Ascending aorta (tissue), 2 donors: ENCODE measurements around the gene E2F6. TPM values are rescaled to one million over a fixed set of nuclear protein-coding genes. Genes with fewer than 3 reads are reported as not detected.

Experiments
- DNase-seq, 2 donors: peaks; one replicate each; pipeline ENCODE4 v3.0.0-alpha.2; 2019; ENCODE audit warnings: low spot score in 2 of 2
- H3K27ac ChIP-seq, 2 donors: fragments of 200-600 bp; sonication (generic); one replicate each; pipeline ENCODE4 v1.5.1; 2016 to 2017; ENCODE audit warnings: mild to moderate bottlenecking in 1 of 2
- H3K27me3 ChIP-seq: fragments of 200-600 bp; sonication (generic); one replicate; pipeline ENCODE4 v1.5.1; 2017
- H3K36me3 ChIP-seq, 2 donors: fragments of 200-600 bp; sonication (generic); one replicate each; pipeline ENCODE4 v1.5.1; 2016
- H3K4me1 ChIP-seq, 2 donors: fragments of 200-600 bp; sonication (generic); one replicate each; pipeline ENCODE4 v1.5.1; 2016 to 2017; ENCODE audit warnings: mild to moderate bottlenecking in 1 of 2
- H3K4me3 ChIP-seq, 2 donors: fragments of 200-600 bp; sonication (generic); one replicate each; pipeline ENCODE4 v1.5.1; 2016 to 2017; ENCODE audit warnings: mild to moderate bottlenecking in 1 of 2
- H3K9me3 ChIP-seq, 2 donors: fragments of 200-600 bp; sonication (generic); one replicate each; pipeline ENCODE4 v1.5.1; 2016
- CTCF ChIP-seq, 3 experiments: fragments of 200-600 bp in 2 of 3; fragments of 450-650 bp in 1 of 3; sonication (generic) in 2 of 3; IDR thresholded peaks; one replicate each; pipeline ENCODE4 v1.5.1; 2016 to 2019; ENCODE audit warnings: antibody characterized with exemption in 3 of 3, mild to moderate bottlenecking in 1 of 3, moderate library complexity in 1 of 3
- intact Hi-C: fragments of 100-400 bp; cut with DNase I; formaldehyde crosslinking; loops from one replicate; pipeline ENCODE4 v1.15.1; 2023
- total RNA-seq: library from RNA; depleted of rRNA; stranded (reverse); fragments of >200 nt; gene quantifications from one replicate; pipeline ENCODE4 v1.1.0, GENCODE V29; 2016

Gene E2F6
- total RNA-seq, 1 donor from 2014 or later: 1.9 TPM

DNA sequence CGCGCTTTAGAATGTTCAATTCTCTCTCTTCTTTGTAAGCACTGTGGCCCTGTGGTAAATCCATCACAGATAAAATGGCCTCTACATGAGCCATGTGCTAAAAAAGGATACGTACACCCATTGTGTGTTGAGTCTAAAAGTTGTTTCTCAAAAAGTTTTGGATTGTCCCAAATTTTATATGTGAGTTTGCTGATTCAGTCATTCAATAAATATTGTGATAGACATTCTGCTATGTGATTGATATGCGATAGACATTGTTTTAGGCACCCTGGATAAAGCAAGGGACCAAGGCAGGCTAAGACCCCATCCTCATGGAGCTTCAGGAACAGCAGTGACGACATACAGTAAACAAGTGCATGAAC lies 53.5 kb downstream of the E2F6 start:
- Histone ChIP-seq H3K4me3 (peak overlapping the region in 1 of 2 donors; percentile 59), H3K27ac (no peak overlapping the region), H3K27me3 (no peaks in the 10 kb centered on the region), H3K9me3 (no peaks in the 10 kb centered on the region), H3K36me3 (no peaks in the 10 kb centered on the region), H3K4me1 (peaks cover 1 to 14% of the 10 kb centered on the region in 2 donors)
- no peak for DNase-seq
- TF ChIP-seq CTCF (IDR thresholded peaks at IDR 0.05): no peak
- intact Hi-C loops: loop anchor here (1.0 kb wide), 1 partner anchor 178 kb away; no protein-coding TSS in a partner anchor

- H3K27me3 ChIP-seq: no peaks in the 10 kb centered on the region
- H3K4me1 ChIP-seq: peaks cover 4 to 16% of the 10 kb centered on the region in 2 donors
- peak in 1 of 2 donors; percentile 79 for DNase-seq
- intact Hi-C loops: loop anchor here (1.0 kb wide), 2 partner anchors 178 to 280 kb away; no protein-coding TSS in a partner anchor
- H3K36me3 ChIP-seq: no peaks in the 10 kb centered on the region
- H3K4me3 ChIP-seq: peak overlapping the region; percentile 44 to 59
- peak; percentile 62 to 96 (median 83) for TF ChIP-seq CTCF (IDR thresholded peaks at IDR 0.05)
- no peaks in the 10 kb centered on the region for H3K9me3 ChIP-seq
- H3K27ac ChIP-seq: no peak overlapping the region
Measured at GRCh38 chr2:11411768-11412448, 54.1 kb downstream of the E2F6 start.

- DNase-seq: no peak
- TF ChIP-seq CTCF (IDR thresholded peaks at IDR 0.05): no peak
- Histone ChIP-seq H3K36me3 (no peaks in the 10 kb centered on the region), H3K4me1 (peaks cover 4 to 16% of the 10 kb centered on the region in 2 donors), H3K9me3 (no peaks in the 10 kb centered on the region), H3K4me3 (peak overlapping the region in 1 of 2 donors; percentile 59), H3K27ac (no peak overlapping the region), H3K27me3 (no peaks in the 10 kb centered on the region)
- intact Hi-C loops: loop anchor here (1.0 kb wide), 1 partner anchor 279 kb away; no protein-coding TSS in a partner anchor
Measured at GRCh38 chr2:11411244-11411643, 54.7 kb downstream of the E2F6 start.

DNA sequence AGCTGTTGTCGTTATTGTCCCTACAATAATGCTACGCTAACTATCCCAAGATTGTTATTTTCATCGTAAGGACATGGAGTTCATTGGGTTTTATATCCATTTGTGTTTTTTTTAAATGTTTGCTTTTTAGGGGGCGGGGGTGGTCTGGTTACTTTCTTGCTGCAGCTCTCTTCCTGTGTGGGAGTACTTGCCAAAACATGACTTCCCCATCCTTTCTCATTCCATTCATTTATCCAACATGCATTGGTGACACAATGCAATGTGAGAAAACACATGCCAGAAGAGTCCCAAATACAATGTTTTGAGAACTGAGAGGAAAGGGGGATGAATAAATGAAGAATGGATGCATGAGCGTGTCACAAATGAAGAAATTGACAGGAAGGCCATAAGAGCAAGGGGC lies 55.9 kb downstream of the E2F6 start:
- intact Hi-C loops: no loop called here
- H3K27ac ChIP-seq: no peak overlapping the region
- no peak for TF ChIP-seq CTCF (IDR thresholded peaks at IDR 0.05)
- no peaks in the 10 kb centered on the region for H3K9me3 ChIP-seq
- no peak overlapping the region for H3K4me3 ChIP-seq
- H3K4me1 ChIP-seq: peaks cover 9 to 21% of the 10 kb centered on the region in 2 donors
- H3K36me3 ChIP-seq: no peaks in the 10 kb centered on the region
- DNase-seq: no peak
- H3K27me3 ChIP-seq: no peaks in the 10 kb centered on the region

- no peaks in the 10 kb centered on the region for H3K9me3 ChIP-seq
- H3K4me3 ChIP-seq: no peak overlapping the region
- intact Hi-C loops: loop anchor here (5.0 kb wide), 2 partner anchors 597 to 962 kb away; partner anchors contain the start of genes ODC1 and PDIA6
- peaks cover 9 to 26% of the 10 kb centered on the region in 2 donors for H3K4me1 ChIP-seq
- H3K36me3 ChIP-seq: no peaks in the 10 kb centered on the region
- TF ChIP-seq CTCF (IDR thresholded peaks at IDR 0.05): no peak
- no peaks in the 10 kb centered on the region for H3K27me3 ChIP-seq
- no peak for DNase-seq
- no peak overlapping the region for H3K27ac ChIP-seq
Measured at GRCh38 chr2:11409572-11409959, 56.4 kb downstream of the E2F6 start.
